Tibial artery (tissue), 4 donors: ENCODE data around the gene TCL1B.

Experiments used
- DNase-seq, 2 donors: peaks; one replicate each; pipeline ENCODE4 v3.0.0-alpha.2; 2019
- H3K27ac ChIP-seq, 2 donors: fragments of 200-600 bp; sonication (generic) in 1 of 2; 1 replicate in 1 of 2; 2 replicates in 1 of 2; pipeline ENCODE4 v1.5.1; 2018 to 2019; ENCODE audit warnings: mild to moderate bottlenecking in 1 of 2
- H3K27me3 ChIP-seq, 2 donors: fragments of 200-600 bp; sonication (generic) in 1 of 2; one replicate each; pipeline versions ENCODE4 v1.5.1 to v1.6.0; 2016 to 2019
- H3K36me3 ChIP-seq, 3 donors: fragments of 200-600 bp; sonication (generic) in 2 of 3; one replicate each; pipeline ENCODE4 v1.5.1; 2016 to 2019; ENCODE audit warnings: mild to moderate bottlenecking in 2 of 3
- H3K4me1 ChIP-seq, 4 donors: fragments of 200-600 bp; sonication (generic) in 2 of 4; 1 replicate in 3 of 4; 2 replicates in 1 of 4; pipeline ENCODE4 v1.5.1; 2016 to 2019
- H3K4me3 ChIP-seq, 2 donors: fragments of 200-600 bp; sonication (generic) in 1 of 2; 1 replicate in 1 of 2; 2 replicates in 1 of 2; pipeline ENCODE4 v1.5.1; 2018 to 2019; ENCODE audit warnings: mild to moderate bottlenecking in 2 of 2
- H3K9me3 ChIP-seq, 3 donors: fragments of 200-600 bp; sonication (generic) in 1 of 3; one replicate each; pipeline ENCODE4 v1.5.1; 2016 to 2019
- CTCF ChIP-seq, 2 experiments: fragments of 200-600 bp in 1 of 2; fragments of 450-650 bp in 1 of 2; IDR thresholded peaks; one replicate each; pipeline ENCODE4 v1.5.1; 2017 to 2019; ENCODE audit warnings: antibody characterized with exemption in 2 of 2, mild to moderate bottlenecking in 1 of 2, moderate library complexity in 1 of 2
- intact Hi-C: fragments of 100-400 bp; cut with DNase I; formaldehyde crosslinking; loops from one replicate; pipeline ENCODE4 v1.15.0; 2023; ENCODE audit warnings: low total_unique reads

The TCL1B gene

DNA sequence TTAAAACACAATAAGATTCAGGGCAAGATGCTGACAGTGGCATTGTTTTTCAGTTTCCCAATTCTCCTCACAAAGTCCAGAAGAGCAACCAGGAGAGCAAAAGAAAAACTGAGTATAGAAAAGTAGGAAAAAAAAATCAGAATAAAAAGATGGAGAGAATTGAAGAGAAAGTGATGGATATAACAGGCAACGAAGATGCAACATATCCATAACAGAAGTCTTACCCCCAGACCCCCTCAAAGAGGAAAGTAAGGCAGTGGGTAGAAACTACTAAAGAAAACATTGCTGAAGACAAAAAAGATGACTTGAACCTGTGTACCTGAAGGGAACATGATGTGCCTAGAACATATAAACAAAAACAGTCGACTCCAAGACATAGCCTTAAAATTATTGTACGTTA, 17.1 kb downstream of the TCL1B start:
- no peak for DNase-seq
- H3K27me3 ChIP-seq: peaks cover 0 to 8% of the 10 kb centered on the region in 2 donors
- H3K9me3 ChIP-seq: no peaks in the 10 kb centered on the region
- intact Hi-C loops: no loop called here
- H3K4me1 ChIP-seq: peaks cover 0 to 15% (median 0%) of the 10 kb centered on the region in 4 donors
- no peaks in the 10 kb centered on the region for H3K36me3 ChIP-seq
- H3K27ac ChIP-seq: no peak overlapping the region
- H3K4me3 ChIP-seq: no peak overlapping the region
- TF ChIP-seq CTCF (IDR thresholded peaks at IDR 0.05): no peak

GRCh38 chr14:95703805-95704204, 17.6 kb downstream of the TCL1B start:
- no peaks in the 10 kb centered on the region for H3K36me3 ChIP-seq
- H3K4me1 ChIP-seq: peaks cover 0 to 15% (median 0%) of the 10 kb centered on the region in 4 donors
- intact Hi-C loops: no loop called here
- TF ChIP-seq CTCF (IDR thresholded peaks at IDR 0.05): no peak
- no peak overlapping the region for H3K4me3 ChIP-seq
- DNase-seq: no peak
- H3K27ac ChIP-seq: no peak overlapping the region
- peaks cover 0 to 8% of the 10 kb centered on the region in 2 donors for H3K27me3 ChIP-seq
- H3K9me3 ChIP-seq: no peaks in the 10 kb centered on the region

DNA sequence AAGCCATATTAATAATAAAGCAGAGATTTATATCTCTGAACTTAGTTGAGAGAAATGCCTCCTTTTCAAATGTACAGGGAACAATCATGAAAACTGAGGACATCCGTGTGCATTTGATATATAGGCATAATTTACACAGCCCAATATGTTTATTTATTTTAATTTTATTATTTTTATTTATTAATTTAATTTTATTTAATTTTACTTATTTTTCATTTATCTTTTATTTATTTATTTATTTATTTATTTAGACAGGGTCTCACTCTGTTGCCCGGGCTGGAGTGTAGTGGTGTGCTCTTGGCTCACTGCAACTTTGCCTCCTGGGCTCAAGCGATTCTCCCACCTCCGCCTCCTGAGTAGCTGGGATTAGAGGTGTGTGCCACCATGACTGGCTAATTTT, 19.3 kb downstream of the TCL1B start:
- Histone ChIP-seq H3K4me1 (peaks cover 0 to 1% (median 0%) of the 10 kb centered on the region in 4 donors), H3K36me3 (no peaks in the 10 kb centered on the region), H3K27me3 (peaks cover 0 to 8% of the 10 kb centered on the region in 2 donors), H3K27ac (no peak overlapping the region), H3K9me3 (no peaks in the 10 kb centered on the region), H3K4me3 (no peak overlapping the region)
- no peak for TF ChIP-seq CTCF (IDR thresholded peaks at IDR 0.05)
- DNase-seq: no peak
- intact Hi-C loops: no loop called here

DNA sequence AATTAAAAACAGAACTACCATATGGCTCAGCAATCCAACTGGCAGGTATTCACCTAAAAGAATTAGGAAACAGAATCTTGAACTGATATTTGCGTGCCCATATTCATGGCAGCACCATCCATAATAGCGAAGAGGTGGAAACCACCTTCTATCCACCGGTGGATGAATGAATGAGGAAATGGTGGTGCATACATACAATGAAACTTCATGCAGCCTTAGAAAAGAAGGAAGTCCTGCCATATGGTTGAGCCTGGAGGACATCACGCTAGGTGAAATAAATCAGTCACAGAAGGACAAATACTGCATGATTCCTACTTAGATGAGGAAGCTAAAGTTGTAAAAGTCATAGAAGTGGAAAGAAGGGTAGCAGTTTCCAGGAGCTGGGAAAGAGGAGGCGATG, 21.1 kb downstream of the TCL1B start:
- no peak for DNase-seq
- Histone ChIP-seq H3K9me3 (no peaks in the 10 kb centered on the region), H3K27ac (no peak overlapping the region), H3K36me3 (no peaks in the 10 kb centered on the region), H3K27me3 (peaks cover 0 to 8% of the 10 kb centered on the region in 2 donors), H3K4me3 (no peak overlapping the region), H3K4me1 (no peaks in the 10 kb centered on the region)
- intact Hi-C loops: no loop called here
- TF ChIP-seq CTCF (IDR thresholded peaks at IDR 0.05): no peak

- intact Hi-C loops: no loop called here
- Histone ChIP-seq H3K4me1 (no peaks in the 10 kb centered on the region), H3K27ac (no peak overlapping the region), H3K9me3 (no peaks in the 10 kb centered on the region), H3K27me3 (peaks cover 0 to 15% of the 10 kb centered on the region in 2 donors), H3K4me3 (no peak overlapping the region), H3K36me3 (no peaks in the 10 kb centered on the region)
- no peak for DNase-seq
- no peak for TF ChIP-seq CTCF (IDR thresholded peaks at IDR 0.05)
These were observed 23.9 kb downstream of the TCL1B start for GRCh38 chr14:95710106-95710505.
